Tibial nerve (tissue), 4 donors: ENCODE results near the gene NISCH.

Experiments
- CTCF ChIP-seq, 5 experiments: fragments of 200-600 bp in 3 of 5; fragments of 450-650 bp in 2 of 5; sonication (generic) in 3 of 5; IDR thresholded peaks; one replicate each; pipeline ENCODE4 v1.5.1; 2016 to 2019; ENCODE audit warnings: antibody characterized with exemption in 5 of 5, mild to moderate bottlenecking in 3 of 5, moderate library complexity in 2 of 5
- EP300 ChIP-seq, 2 donors: sonication (generic); formaldehyde crosslinking; IDR thresholded peaks; one replicate each; pipeline ENCODE4 v1.6.1; 2017; ENCODE audit warnings: antibody characterized with exemption in 2 of 2, mild to moderate bottlenecking in 1 of 2
- POLR2A ChIP-seq, 2 donors: fragments of 450-650 bp; IDR thresholded peaks; one replicate each; pipeline ENCODE4 v1.6.1; 2017; ENCODE audit warnings: antibody characterized with exemption in 2 of 2, mild to moderate bottlenecking in 2 of 2, moderate library complexity in 2 of 2

DNA sequence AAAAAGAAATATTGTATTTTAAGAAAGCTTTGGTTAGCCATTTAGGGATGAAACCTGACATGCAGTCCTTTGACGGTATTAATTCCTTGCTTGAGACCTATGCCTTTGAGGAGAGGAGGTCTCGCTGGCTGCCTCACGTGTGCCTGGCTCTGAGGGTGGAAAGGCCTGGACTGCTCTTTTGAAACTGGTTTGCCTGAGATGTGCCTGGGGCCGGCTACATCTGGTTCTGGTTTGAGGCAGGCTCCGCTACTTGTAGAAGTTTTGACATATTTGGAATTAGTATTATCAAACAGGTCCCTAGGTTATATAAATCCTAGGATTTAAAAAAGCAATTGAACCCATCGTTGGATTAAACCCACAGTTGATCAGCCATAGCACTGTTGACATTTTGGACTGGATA lies 6.5 kb downstream of the NISCH start:
- TF ChIP-seq CTCF (IDR thresholded peaks at IDR 0.05) = no peak
- TF ChIP-seq EP300 (IDR thresholded peaks at IDR 0.05) = no peak
- no peak for TF ChIP-seq POLR2A (IDR thresholded peaks at IDR 0.05)
